Amygdala (tissue), 56 donors: ENCODE data around the gene RGS9.
A peak's percentile ranks its signal among the peaks of the same experiment; 100 is the strongest.
"Not testable (repeated sequence)": the region's sequence is repeated elsewhere in the genome, so short reads cannot be mapped to it uniquely, and the experiment has no call there.

Experiments
- DNase-seq, 56 donors: peaks; one replicate each; lab custom pipeline; 2025; lab: John Stamatoyannopoulos, UW

The RGS9 gene

DNA sequence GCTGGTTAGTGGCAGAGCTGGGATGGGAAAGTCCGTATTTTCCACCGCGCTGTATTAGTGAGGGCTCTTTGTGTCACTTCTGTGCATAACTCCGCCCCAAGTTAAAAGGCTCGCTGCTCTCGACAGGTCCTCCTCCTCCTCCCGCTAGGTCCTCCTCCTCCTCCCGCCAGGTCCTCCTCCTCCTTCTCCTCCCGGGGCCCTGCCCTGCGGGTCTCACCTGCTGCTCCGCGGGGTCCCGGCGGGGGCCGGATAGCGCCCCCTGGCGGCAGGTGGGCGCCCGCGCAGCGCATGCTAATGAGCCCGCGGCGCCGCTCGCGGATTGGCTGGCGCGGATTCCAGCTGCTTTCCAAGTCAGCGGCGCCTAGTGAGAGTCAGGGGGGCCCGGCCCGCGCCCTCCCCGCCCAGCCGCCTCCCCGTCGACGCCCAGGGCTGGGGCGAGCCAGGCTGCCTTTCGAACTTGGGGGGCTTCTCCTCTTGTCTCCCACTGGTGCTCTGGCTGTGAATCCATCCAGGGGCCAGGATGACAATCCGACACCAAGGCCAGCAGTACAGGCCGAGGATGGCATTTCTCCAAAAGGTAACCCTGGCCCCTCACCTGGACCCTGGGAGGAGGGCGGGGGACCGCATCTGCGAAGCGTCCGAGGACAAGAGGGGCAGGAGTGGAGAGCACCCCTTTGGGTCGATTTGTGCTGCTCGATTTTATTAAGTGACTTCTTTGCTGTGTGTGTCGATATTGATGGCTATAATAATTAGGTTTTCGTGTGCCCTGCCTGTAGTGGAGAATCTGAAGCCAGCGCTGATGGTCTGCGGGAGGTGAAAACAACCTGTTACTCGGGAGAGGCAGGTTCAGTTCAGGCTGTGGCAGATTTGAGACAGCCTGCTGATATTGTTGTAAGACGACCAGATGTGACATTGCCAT, at the start of gene RGS9:
Gene RGS9, plus strand, starts transcription at position 350 of the 919 bp plus-strand sequence. Its CDS starts 171 bp downstream, at position 521.
- peak in 53 of 56 donors; percentile 18 to 91 (median 69) for DNase-seq

DNA sequence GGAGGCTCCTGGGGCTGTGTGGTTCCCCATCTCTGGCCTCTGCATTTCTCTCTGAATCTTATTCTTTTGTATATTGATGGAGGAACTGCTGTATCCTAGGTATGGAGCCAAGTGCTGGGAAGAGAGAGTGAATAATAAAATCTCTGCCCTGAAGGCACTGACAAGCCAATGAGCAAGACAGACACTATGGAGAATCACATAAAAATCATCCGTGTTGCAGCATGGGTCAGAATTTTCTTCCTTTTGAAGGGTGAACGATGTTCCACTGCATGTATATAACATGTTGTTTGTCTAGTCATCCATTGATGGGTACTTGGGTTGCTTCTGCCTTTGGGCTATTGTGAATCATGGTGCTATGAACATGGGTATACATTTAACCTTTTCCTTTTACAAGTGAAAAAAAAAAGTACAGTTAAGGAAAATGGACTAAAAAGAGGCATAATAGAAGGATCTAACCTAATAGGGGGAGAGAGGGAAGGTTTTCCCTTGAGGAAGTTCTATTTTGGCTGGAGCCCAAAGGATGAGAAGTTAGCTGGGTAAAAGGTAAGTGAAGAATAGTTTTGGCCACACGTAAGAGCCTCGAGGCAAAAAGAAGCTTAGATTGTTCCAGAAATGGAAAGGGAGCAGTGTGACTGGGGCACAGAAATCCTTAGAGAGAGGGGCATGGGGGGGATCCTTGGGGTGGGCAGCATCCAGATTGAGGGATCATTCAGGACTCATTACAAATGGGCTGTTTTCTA, 48.4 kb upstream of the RGS9 start:
- DNase-seq, result no peak

DNA sequence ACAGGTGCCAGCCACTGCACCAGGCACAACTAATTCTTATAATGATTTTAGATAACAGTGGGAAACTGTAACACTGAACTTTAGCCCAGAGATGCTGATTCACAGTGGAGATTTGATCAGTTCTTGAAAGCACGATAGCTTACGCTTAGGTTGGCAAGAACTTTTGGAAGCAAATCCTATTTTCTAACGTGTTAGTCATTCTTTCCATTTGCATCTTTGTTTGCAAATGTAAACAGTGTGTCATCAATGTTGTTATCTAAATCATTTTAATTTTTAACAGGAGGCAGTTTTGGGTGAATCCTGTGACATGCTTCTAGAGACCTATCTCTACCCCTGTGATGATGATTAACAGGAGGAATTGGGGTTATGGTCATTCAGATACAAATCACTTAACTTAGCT, 44.9 kb upstream of the RGS9 start:
- DNase-seq, result no peak

DNA sequence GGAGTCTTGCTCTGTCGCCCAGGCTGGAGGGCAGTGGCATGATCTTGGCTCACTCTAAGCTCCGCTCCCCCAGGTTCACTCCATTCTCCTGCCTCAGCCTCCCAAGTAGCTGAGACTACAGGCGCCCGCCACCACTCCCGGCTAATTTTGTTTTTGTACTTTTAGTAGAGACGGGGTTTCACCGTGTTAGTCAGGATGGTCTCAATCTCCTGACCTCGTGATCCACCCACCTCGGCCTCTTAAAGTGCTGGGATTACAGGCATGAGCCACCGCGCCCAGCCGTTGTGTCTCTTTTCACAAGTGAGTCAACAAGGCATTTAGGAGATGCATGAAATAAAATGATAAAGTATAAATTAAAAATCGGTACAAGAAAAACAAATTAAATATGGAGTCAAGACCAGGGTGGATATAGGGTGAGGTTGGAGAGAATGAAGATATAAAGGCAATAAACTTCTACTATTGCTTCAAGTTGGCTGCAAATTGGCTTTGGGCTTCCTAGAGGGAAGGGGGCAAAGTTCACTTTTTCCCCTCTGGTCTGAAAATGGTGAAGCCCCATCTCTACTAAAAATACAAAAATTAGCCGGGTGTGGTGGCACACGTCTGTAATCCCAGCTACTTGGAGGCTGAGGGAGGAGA, 44.3 kb upstream of the RGS9 start:
- not testable (repeated sequence) for DNase-seq

DNA sequence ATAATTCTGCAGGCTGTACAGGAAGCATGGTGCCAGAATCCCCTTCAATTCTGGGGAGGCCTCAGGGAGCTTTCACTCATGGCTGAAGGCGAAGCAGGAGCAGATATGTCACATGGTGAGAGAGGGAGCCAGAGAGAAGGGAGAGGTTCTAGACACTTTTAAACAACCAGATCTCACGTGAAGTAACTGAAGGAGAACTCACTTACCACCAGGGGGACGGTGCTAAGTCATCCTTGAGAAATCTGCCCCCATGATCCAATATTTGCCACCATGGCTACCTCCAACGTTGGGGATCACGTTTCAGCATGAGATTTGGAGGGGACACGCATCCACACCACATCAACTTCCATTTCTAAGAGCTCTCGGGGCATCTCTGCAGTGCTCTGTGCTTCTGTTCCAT, 43.2 kb upstream of the RGS9 start:
- DNase-seq, result no peak

DNA sequence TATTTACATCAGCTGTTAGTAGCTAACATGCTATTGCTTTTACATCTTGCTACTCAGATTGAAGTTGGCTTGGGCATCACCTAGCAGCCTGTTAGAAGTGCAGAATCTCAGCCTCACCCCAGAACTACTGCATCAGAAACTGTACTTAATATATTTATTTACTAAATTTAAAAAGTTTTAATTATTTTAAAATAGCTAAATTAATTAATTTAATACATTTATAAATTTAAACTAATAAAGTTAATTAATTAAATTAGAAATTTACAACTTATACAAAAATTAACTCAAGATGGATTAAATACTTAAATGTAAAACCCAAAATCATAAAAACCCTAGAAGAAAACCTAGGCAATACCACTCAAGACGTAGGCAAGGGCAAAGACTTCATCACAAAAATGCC, 41.7 kb upstream of the RGS9 start:
- no peak for DNase-seq

DNA sequence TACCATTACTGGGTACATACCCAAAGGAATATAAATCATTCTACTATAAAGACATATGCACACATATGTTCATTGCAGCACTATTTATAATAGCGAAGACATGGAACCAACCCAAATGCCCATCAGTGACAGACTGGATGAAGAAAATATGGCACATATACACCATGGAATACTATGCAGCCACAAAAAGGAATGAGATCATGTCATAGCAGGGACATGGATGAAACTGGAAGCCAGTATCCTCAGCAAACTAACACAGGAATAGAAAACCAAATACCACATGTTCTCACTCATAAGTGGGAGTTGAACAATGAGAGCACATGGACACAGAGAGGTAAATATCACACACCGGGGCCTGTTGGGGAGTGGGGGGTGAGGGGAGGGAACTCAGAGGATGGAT, 40.8 kb upstream of the RGS9 start:
- not testable (repeated sequence) for DNase-seq

DNA sequence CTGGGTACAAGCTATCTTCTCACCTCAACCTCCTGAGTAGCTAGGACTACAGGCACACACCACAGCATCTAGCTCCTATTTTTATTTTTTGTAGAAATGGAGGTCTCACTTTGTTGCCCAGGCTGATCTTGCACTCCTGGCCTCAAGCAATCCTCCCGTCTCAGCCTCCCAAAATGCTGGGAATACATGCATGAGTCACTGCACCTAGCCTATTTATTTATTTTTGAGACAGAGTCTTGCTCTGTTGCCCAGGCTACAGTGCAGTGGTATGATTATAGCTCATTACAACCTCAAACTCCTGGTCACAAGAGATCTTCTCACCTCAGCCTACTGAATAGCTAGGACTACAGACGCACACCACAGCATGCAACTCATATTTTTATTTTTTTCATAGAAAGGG, 40.1 kb upstream of the RGS9 start:
- DNase-seq, result no peak

DNA sequence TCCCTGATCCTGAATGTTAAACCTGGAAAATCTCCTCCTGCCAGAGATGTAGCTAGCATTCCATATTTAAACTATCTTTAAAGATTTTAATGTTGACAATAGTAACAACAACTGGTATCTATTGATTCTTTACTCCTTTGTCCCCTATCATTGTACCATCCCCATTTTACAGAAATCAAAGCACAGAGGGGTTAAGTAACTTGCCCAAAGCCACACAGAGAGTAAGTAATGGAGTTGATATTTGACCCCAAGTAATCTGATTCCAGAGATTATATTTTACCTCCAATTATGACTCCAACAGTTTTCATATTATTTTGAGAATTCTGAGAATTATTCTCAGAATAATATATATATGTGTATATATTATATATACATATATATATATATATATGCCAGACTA, 37.7 kb upstream of the RGS9 start:
- no peak for DNase-seq

DNA sequence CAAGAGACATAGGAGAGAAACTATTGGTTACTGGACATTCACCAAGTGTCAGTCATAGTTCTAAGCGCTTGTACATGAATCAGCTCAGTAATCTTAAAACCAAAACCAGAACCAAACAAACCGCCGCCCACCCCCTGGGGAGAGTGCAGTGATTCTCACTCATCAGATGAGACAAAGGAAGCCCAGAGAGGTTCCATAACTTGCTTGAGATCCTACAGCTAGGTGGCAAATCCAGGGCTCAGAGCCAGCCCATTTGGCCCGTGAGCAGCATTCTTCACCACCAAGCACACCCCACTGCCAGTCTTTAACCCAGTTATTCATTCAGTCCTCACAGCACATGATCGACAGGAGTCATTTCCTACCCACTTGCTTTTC, 37.2 kb upstream of the RGS9 start:
- peak in 3 of 56 donors; percentile 5 to 41 (median 12) for DNase-seq

DNA sequence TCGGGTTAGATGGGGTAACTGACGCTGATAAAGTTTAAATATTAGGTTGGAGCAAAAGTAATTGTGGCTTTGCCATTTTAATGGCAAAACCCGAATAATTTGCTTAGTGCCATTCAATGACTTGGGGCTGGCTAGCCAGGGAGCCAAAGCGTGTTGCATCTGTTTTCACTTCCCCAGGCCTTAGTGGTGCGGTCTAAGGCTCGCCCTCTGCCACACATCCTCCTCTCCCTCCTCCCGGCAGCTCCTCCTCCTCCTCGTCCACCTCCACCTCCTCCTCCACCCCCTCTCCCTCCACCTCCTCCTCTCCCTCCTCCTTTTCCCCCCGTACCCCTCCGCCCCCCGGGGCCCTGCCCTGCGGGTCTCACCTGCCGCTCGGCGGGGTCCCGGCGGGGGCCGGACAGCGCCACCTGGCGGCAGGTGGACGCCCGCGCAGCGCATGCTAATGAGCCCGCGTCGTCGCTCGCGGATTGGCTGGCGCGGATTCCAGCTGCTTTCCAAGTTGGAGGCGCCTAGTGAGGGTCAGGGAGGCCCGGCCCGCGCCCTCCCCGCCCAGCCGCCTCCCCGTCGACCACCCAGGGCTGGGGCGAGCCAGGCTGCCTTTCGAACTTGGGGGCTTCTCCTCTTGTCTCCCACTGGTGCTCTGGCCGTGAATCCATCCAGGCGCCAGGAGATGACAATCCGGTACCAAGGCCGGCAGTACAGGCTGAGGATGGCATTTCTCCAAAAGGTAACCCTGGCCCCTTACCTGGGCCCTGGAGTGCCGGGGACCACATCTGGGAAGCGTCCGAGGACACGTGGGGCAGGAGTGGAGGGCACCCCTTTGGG, 36.6 kb upstream of the RGS9 start:
- peak; percentile 24 to 91 (median 70) for DNase-seq

DNA sequence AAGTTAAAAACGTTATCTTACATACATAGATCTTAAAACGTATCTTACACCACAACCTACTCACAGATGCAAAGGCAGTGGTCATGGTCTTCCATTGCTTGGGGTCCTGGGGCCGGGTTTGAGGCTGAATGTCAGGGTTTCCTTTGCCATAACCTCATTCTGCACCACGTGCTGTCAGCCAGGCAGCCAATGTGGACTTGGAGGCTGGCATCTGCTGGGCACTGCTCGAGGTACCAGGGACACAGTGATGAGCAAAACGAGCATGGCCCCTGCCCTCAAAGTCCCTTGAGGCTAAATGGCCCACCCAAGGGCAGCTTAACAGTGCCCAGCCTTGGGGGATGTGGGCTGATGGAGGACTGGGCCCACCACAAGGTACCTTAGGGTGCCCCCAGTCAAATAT, 35.8 kb upstream of the RGS9 start:
- DNase-seq, result no peak

DNA sequence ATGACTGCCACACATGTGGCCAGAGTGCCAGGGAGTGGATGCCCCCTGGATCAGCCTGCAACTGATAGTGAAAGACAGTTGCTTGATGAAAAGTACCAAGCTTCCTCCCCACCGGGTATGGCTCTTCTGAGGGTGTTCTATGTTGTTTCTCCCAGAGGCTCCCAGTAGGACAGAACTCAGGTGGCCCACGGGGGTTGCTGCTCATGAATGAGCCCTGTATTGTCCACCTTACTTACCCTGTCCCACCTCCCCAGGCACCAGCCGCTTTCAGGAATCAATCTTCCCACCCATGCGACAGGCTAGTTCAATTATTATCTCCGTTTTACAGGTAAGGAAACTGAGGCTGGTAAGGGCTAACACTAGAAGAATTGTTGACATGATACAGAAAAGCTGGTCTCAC, 34.9 kb upstream of the RGS9 start:
- DNase-seq, result no peak

DNA sequence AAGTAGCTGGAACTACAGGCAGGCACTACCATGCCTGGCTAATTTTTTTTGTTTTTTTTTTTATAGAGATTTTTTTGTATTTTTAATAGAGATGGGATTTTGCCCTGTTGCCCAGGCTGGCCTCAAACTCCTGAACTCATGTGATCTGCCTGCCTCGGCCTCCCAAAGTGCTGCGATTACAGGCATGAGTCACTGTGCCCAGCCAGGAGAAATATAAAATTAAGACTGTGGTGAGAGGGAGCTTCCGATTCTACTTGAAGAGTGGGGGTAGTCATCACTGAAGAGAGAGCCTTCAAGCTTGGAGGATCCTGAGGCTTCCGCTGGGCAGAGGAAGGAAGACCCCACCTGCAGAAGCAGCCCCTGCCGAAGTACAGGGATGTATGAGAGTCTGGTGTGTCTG, 34.4 kb upstream of the RGS9 start:
- DNase-seq, result no peak

DNA sequence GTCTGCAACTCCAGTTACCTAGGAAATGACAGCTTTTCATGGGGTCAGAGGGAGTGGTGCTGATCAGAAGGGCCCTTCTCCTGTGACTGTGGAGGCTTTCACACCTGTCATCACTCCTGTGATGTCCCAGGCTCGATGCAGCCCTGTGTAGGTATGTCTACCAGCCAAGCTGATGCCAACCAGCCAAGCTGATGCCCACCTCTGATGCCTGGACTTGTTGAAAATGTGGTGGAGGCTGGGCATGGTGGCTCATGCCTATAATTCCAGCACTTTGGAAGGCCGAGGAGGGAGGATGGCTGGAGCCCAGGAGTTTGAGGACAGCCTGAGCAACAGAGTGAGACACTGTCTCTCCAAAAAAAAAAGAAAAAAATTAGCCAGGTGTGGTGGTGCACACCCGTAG, 33.7 kb upstream of the RGS9 start:
- DNase-seq, result no peak

DNA sequence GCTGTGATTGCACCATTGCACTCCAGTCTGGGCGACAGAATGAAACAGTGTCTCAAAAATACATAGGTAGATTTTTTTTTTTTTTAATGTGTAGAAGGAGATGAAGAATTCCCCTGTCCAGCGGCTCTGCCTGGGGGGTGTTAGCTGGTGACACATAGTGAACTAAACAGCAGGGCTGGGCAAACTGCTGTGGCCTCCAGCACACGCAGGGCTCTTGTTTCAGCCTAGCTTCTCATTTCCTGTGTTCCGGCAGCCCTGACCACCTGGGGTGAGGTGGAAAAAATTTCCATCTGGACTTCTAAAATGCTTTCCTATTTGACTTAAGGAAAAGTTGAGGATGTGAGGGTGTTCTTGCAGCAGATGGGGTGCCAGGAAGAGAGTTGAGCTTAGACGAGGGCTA, 33.3 kb upstream of the RGS9 start:
- DNase-seq, result no peak

DNA sequence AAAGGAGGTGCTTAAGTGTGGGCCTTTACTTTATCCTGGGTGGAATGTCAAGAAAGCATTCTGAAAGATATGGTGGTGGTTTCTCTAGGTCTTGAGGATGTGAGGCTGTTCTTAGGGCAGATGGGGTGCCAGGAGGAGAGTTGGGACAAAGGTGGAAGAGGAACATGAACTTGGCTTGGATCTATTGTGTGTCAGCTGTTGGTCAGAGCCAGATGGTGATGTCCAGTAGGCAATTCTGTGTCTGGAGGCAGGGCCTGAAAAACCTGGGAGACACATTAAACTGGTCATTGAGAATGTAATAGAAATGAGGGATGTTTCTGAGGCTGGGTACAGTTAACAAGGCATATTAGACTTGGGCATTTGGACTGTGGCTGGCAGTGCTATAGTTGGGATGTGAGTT, 32.6 kb upstream of the RGS9 start:
- DNase-seq, result no peak

DNA sequence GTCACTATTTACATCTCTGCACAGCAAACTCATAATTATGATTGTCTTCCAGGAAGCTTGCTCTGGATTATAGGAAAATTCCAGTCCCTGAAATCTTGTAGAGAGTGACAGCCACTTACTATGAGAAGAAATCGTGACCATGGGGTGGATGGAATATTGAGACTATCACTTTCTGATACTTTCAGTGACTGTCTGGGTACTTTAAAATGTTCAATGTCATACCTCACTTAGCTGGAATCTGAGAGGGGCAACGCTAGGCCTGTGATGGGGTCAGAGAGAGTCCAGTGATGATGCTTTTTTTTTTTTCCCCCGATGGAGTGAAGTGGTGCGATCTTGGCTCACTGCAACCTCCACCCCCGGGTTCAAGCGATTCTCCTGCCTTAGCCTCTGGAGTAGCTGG, 32.2 kb upstream of the RGS9 start:
- no peak for DNase-seq

DNA sequence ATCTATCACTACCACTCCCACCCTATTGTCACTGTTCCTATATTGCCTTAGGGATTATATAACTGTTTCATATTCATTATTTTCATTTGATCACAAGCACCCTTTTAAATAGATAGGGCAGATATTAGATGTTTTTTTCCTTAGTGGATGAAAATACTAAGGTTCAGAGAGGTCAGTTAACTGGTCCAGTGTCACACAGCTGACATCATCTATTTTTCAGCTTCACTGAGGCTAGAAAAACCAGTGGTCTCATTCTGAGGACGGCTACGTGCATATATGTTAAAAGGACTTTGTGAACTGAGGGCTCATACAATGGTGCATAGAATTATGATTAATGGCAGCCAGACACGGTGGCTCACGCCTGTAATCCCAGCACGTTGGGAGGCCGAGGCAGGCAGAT, 29.0 kb upstream of the RGS9 start:
- no peak for DNase-seq

DNA sequence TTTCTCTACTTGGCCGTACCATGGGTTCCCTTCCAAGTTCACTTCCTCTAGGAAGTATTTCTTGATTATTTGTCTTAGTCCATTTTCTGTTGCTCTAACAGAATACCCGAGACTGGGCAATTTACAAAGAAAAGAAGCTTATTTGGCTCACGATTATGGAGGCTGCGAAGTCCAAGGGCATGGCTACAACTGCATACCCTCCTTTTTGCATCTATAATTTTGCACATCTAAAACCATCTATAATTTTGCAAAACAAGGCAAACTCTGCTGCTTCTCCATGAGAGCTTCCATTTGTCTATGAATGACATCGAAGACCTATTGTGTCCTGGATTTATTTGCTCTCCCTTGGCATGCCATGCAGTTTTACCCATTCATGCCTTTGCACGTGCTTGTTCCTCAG, 27.6 kb upstream of the RGS9 start:
- no peak for DNase-seq
